ENCODE data around the gene TCF25.
A peak's percentile ranks its signal among the peaks of the same experiment; 100 is the strongest.

TCF25 gene

GRCh38 chr16:89949756-89950155 is 76.4 kb downstream of the TCF25 start:
- no peak for DNase-seq

- no peak for DNase-seq
Observed at GRCh38 chr16:89951509-89951908, 78.1 kb downstream of the TCF25 start.

DNA sequence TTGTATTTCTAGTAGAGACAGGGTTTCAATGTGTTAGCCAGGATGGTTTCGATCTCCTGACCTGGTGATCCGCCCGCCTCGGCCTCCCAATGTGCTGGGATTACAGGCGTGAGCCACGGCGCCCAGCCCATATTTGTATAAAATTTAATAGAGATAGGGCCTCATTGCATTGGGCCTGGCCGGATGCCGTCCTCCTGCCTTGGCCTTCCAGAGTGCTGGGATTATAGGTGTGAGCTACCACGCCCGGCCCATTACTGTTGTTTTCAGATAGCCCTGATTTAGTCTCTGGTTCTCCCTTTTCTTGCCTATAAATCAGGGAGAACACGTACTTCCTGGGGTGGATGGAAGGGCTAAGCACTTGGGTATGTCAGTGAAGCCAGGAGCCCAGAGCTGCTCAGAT is 78.7 kb downstream of the TCF25 start:
- DNase-seq: no peak

DNA sequence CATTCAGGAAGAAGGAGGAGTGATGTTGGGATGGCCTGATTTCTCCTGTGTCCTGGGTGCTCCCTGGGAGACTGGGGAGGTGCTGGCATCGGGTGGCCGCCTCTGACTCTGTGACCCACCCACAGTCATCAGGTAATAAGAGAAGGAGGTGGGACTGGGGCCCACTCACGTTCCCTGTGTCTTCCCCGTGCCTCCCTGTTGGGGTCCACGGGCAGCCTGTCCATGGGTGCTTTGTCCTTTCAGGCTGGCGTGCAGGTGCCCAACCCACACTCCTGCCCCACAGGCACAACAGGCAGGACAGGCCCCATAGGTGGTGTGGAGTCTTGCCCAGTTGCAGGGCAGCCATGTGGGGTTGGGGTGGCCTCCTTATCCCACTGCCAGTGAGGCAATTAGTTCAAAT is 79.2 kb downstream of the TCF25 start:
- DNase-seq: no peak

DNA sequence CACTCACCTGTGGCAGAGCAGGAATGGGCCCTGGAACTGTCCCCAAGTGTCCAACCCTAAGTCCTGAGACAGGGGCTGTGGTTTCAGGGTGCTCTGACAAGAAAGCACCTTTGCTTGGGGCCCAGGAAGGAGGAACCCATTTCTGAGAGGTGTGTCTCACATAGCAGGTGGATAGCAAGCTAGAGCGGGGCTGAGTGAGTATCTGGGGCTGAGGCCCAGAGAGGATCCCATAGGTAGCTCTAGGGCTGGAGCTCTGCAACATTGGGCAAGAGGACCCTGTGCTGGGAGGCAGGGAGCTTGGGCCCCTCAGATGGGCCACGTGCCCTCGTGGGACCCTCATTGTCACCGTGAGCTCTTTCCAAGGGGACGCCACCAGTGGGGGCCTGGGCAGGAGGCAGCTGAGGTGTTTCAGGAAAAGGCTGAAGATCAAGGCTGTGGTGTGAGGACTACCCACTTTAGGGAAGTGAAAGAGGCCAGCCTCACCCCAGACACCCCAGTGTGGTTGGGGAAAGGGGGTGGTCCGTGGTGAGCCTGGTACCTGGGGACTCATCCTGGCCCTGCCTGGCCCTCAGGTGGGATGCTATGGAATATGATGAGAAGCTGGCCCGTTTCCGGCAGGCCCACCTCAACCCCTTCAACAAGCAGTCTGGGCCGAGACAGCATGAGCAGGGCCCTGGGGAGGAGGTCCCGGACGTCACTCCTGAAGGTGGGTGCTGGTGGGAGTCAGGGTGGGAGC is 80.4 kb downstream of the TCF25 start:
- no peak for DNase-seq

DNA sequence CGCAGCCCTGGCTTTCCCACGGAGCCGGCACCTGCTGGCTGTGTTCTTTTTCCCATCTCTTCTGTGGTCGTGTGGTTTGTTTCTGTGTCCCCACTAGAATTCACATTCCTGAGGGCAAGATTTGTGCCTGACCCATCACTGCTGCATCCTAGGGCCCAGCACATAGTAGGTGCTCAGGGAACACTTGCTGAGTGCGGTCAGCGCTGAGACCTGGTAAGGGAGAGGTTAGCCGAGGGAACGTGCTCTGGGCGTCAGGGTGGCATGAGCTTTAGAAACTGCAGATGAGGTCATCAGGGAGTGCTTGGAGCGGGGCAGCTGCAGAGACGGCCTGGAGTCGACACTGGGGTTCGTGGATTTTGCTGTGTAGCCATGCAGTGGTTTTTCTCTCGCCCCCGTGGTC is 81.1 kb downstream of the TCF25 start:
- DNase-seq: no peak

DNA sequence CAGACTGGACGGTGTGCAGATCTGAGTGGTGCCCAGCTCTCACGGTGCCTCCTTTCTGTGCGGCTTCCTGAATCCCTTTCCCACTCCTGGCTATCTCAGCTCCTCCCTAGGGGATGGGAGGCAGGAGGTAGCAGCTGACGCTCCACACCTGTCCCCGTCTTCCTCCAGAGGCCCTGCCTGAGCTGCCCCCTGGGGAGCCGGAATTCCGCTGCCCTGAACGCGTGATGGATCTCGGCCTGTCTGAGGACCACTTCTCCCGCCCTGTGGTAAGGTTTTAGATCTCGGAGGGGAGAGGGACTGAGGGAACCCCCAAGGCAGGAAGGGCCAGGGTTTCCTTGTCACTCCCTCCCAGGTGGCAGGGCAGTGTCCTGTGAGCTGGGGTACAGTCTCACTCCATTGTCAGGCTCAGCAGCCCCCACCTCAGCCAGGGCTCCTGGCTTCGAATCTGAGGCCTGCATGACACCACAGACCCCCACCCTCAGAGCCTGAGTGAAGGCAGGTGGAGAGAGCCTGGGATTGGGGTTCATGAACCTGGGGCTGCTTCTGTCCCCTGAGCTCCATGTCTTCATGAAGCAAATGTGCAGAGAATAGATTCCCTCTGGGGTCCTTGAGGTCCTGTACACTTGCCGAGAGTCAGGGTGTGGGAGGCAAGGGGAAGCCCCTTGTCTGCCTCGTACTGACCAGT is 81.8 kb downstream of the TCF25 start:
- no peak for DNase-seq

- DNase-seq: no peak
Observed at GRCh38 chr16:89956505-89957215, 83.3 kb downstream of the TCF25 start.

DNA sequence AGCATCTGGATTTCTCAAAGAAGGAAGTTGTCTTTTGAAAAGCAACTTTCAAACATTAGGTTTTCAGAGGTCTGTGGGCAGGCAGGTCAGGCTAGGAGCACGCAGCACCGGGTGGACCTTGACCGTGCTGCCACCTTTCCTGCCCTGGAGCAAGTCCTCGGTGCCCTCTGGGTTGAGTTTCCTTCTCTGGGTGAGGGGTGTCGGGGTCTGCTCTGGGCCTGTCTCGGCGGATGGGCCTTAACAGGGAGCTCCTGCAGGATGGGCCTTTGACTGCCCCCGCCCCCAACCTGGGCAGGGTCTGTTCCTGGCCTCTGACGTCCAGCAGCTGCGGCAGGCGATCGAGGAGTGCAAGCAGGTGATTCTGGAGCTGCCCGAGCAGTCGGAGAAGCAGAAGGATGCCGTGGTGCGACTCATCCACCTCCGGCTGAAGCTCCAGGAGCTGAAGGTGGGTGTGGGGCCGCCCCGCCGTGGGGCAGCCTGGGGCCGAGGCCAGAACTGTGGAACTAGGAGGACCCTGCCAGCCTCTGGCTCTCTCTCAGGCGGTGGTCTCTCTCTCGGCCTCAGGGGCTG is 83.9 kb downstream of the TCF25 start:
- DNase-seq: no peak

- peak; percentile 36 for DNase-seq
Observed at GRCh38 chr16:89958068-89958467, 84.7 kb downstream of the TCF25 start.

DNA sequence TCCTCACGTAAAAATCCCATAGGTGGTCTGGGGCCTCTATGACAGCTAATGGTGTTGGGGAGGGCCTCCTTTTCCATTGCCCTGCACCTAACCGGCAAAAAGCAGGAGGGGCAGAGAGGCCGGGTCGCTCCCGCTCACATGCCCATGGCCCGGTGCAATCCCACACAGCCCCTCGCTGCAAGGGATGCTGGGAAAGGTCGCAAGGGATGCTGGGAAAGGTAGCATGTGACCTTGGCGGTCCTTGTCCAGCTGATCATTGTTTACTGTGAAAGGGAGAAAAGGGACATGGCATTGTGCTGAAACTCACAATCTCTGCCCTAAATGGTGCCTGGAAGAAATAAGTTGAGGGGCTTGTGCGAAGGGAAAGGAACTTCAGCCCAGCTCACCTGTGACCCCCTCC is 85.2 kb downstream of the TCF25 start:
- no peak for DNase-seq

DNA sequence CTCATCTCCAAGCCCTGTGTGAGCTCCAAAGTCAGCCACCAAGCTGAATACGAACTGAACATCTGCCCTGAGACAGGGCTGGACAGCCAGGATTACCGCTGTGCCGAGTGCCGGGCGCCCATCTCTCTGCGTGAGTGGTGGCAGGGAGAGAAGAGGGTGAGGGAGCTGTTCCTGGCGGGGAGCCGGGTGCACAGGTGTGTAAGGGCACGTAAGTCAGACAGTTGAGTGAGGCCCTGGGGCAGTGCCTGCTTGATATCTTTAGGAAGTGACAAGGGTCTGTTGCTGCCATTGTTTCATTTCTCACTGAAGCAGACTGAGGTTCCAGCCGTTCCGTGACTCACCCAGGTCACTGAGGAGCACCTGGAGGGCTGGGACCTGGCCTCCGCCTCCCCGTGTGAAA is 87.6 kb downstream of the TCF25 start:
- no peak for DNase-seq

All from NCI-H226 (cell line).